Cortex of kidney (tissue), 1 donor: ENCODE results near the gene CNDP2.
"Not testable (repeated sequence)": the region's sequence is repeated elsewhere in the genome, so short reads cannot be mapped to it uniquely, and the experiment has no call there.

Source experiments
- DNase-seq: peaks from one replicate; lab custom pipeline; 2025; lab: John Stamatoyannopoulos, UW

The CNDP2 gene

DNA sequence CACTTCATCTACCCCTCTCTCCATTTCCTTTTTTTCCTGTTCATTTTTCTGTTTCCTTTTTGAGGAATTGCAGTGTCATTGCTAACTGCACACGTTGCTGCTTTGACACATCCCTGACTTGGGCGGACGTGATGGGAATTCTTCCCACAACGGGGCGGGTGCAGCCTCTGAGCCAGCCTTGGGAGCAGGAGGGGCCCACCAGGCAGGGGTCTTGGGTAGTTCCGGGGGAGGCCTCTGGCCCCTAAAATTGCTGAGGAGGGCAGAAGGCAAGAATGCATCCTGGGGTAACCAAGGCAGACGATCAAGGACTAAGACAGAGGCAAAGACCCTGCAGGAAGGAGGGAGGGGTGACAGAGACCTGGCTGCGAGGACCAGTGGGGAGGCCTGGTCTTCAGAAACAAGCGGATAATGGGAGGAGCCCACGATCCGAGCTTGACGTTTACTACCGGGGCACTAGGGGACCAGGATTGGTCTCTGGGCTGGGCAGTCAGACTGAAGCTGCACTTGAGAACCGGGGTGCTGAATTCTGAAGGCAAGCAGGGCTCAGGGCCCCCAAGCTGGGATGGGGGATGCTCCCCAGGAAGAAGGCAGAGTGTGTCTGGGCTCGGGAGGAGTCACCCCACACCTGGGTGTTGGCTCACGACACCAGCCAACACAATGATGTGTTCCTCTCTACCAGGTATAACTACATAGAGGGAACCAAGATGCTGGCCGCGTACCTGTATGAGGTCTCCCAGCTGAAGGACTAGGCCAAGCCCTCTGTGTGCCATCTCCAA is 23.3 kb downstream of the CNDP2 start:
- DNase-seq: no peak

DNA sequence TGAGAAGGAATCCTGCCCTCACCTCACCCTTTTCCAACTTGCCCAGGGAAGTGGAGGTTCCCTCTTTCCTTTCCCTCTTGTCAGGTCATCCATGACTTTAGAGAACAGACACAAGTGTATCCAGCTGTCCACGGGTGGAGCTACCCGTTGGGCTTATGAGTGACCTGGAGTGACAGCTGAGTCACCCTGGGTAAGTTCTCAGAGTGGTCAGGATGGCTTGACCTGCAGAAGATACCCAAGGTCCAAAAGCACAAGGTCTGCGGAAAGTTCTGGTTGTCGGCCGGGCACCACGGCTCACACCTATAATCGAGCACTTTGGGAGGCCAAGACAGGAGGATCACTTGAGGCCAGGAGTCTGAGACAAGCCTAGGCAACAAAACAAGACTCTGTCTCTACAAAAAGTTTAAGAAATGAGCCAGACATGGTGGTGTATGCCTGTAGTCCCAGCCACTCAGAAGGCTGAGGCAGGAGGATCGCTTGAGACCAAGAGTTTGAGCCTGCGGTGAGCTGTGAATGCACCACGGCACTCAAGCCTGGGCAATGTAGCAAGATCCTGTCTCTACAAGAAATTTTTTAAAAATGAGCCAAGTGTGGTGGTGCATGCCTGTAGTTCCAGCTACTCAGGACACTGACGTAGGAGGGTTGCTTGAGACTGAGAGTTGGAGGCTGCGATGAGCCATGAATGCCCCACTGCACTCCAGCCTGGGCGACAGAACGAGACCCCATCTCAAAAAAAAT is 24.1 kb downstream of the CNDP2 start:
- DNase-seq: no peak

DNA sequence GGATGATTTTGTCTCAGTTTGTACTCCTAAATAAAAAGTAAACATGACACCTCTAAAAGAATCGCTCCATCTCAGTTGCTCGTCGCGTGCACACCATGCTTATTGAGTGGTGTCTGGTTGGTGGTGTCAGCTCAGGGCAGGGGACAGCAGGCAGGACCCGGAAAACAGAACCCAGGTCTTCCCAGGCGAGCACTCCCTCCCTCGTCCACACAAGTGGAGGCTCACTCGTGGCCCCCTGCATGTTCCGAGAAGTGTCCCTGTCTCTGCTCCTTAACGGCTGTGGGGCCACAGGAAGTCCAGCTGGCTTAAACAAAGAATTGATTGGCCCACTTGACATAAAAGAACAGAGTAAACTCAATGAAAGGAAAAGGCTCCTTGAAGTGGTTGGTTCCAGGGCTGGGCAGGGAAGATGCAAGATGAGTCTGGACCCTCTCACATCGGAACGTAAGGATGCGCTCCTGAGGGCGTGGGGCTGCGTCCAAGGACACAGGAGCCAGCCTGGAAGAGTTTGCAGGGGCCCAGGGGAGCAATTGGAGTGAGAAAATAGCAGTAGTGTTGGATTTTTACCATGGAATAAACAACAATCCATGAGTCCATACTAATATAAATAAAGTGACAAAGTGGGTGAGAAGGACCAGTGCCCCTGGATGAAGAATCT is 25.0 kb downstream of the CNDP2 start:
- no peak for DNase-seq

DNA sequence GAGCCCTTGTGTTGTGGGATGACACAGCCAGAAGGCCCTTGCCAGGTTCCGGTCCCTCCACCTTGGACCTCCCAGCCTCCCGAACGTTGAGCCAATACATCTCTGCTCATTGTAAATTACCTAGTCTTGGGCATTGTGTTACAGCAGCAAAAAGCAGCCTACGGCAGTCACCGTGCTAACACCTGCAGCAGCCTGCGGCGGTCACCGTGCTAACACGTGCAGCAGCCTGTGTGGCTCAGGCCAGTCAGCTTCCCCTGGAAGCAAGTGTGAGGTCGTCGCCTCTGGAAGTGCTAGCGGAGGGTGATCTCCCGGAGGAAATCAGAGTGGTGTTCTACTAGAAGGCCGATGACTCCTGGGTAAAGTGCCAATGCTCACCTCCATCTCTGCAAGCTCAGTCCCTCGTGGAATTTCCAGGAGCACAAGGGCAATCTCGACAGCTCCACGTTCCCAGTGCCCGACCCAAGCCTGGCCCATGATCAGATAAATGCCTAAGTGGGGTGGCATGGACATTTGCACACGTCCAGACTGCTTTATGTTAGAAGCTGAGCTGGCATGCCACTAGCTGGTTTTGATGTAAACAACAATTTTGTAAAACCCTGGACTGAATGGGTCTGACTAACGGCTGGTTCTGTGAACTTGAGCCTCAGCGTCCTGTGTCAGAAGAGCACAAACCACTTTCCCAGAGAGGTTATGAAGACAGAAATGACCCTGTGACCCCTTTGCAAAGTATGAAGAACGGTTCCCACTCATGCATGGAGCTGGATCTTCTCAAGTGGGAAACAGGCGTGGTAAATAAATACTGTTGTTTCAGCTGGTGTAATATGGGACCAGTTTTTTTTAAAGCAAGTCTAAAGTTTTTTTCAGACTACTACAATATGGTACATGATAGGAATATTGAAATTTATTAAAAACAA is 26.7 kb downstream of the CNDP2 start:
- DNase-seq: no peak

DNA sequence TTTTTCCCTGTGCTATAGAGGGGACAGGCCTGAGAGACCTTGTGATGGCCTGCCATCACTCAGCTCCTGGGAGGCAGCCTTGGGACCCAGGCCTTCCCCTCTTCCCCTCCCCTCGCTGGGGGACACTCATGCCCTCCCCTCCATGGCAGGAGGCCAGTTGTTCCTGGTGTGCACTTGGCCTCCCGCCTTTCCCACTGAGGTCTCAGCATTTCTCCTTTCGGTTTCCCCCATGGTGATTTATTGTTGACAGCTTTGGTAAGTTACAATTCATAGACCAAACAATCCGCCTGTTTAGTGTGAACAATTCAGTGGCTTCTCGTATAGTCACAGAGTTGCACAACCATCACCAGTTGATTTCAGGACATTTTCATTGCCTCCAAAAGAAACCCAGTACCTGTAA is 27.9 kb downstream of the CNDP2 start:
- no peak for DNase-seq

DNA sequence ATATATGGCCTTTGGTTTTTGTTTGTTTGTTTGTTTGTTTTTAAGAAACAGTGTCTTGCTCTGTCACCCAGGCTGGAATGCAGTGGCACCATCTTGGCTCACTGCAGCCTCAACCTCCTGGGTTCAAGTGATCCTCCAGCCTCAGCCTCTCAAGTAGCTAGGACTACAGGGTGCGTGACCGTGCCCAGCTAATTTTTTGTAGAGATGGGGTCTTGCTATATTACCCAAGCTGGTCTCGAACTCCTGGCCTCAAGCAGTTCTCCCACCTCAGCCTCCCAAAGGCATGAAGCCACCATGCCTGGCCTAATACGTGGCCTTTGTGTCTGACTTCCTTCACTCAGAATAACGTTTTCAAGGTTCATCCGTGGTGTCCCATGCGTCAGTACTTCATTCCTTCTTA is 28.8 kb downstream of the CNDP2 start:
- DNase-seq: not testable (repeated sequence)

DNA sequence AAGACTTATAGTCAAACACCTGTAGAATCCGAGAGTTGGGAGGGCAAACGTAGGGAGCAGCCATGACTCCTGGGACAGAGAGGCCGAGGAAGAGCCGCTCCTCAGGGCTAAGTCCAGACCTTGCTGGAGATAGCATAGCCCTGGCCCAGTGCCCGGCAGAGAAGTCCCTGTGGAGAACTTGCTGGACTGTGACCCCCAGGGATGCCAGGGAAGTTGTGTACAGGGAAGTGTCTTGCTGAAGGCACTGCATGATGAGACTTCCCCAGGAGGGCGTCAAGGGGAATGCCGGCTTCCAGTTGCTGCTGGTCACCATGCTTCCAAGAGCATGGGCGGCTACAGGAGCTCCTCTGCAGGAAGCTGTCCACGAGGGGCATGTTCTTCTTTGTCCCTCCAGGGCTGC is 29.6 kb downstream of the CNDP2 start:
- DNase-seq: no peak

DNA sequence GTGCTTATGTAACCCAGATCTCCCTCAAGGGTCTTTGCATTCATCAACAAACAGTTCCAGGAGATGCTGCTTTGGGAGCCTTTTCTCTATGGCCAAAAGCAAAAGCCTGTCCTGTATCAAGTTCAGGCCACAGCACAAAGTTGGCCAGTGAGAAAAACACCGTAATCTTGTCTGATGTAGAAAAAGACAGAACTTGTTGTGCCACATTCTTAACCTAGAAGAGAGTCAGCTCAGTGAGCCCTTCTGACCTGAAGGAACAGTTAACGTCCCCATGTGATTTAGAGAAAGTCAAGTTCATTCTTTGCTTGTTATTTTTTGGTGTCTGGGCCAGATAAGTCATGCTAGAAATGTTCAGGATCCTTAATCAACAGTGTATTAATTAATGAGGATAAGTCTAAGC is 30.3 kb downstream of the CNDP2 start:
- DNase-seq: no peak

DNA sequence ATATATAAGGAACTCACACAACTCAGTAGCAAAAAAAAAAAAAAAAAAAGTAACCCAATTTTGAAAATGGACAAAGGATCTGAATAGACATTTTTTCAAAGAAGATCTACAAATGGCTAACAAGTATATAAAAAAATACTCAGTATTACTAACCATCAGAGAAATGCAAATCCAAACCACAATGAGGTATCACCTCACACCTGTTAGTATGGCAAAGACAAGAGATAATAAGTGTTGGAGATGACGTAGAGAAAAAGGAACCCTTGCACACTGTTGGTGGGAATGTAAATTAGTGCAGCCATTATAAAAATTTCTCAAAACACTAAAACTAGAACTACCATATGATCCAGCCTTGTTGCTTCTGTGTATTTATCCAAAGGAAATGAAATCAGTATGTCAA is 32.3 kb downstream of the CNDP2 start:
- DNase-seq: no peak

DNA sequence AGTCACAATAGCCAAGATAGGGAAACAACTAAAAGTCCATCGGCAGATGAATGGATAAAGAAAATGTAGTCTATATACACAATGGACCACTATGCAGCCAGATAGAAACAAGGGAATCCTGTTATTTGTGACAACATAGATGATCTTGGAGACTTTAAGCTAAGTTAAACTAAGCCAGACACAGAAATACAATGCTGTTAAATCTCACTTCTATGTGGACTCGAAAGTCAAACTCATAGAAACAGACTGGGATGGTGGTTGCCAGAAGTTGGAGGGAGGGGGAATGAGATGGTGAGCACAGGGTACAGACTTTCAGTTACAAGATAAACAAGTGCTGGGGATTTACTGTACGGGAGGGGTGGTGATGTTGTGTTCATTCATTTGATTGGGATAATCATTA is 32.8 kb downstream of the CNDP2 start:
- DNase-seq: no peak

DNA sequence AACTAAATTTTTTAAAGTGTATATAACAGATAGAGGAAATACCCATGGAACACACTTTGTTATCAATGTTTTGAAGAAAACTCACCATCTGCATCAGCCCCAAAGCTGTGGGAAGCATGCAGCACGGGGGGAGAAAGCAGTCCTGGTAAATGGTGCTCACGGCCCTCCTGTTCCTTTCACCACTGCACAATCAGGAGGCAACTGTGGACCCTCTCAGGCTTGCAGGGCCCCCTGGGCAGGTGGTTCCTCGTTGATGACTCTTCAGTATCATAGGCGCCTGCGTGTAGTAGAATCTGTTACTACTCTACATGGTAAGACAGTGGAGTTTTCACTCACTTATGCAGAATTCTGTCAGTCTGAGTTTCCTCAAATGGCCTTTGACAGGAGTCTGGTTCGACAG is 33.2 kb downstream of the CNDP2 start:
- no peak for DNase-seq

DNA sequence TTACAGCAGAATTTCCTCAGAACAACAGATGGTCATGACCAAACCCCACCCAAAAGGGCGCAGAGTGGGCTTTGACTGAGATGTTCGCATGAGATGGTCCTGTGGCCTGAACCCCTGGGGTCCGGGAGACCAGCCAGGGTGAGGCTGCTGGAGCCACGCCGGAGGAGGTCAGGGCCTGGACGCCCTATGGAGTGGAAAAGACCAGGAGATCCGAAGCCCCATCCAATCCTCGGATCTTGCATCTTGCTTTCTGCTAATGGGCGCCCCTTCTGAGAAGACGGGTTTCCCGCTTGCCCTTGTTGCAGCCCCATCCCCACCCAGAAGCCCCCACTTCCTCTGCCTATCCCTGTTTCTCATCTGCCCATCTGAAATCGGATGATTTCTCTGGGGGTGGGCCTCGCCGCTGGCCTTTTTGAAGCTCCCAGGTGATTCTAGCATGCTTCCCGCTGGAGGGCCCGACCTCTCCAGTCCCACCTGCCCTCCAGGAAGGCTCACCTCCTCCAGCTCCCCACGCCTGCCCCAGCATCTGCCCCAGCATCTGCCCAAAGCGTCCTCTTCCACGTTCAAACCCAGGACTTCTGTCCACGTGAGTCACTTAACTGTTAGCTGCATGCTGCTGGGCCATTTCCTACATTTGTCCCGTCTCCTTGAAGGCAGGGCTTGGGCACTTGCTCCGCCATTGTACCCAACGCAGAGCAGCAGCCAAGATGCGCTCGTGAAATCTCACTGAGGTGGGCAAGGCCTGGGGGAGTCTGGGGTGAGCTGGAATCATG is 33.8 kb downstream of the CNDP2 start:
- no peak for DNase-seq

DNA sequence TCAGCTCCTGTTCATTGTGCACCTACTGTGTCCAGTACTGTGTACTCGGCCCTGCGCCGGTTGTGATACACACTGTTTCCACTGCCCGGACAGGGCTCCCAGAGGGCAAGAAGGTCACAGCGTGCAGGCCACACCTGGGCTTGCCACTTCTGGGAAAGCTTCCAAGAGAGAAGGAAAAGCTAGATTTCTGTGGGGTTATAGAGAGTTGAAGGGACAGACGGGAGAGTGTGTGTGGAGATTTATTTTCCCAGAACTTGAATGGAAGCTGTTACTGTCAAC is 34.4 kb downstream of the CNDP2 start:
- DNase-seq: no peak

DNA sequence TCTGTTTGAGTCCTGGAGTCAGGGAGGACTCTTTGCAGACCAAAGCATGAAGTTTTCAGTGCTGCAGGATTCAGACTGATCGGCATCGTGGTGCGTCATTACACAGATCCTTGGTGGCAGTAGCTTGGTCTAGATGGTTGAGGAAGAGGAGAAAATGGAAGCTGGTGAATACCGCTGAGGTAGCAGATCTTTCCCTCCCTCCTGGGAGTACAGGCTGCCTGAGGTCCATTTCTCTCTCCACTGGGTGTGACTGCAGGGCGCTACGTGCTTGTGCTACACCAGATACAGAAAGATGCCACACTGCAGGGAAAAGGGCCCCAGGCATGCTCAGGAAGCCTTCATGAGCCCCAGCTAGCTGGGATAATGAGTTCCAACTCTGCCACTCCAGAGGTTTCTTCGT is 34.9 kb downstream of the CNDP2 start:
- no peak for DNase-seq

DNA sequence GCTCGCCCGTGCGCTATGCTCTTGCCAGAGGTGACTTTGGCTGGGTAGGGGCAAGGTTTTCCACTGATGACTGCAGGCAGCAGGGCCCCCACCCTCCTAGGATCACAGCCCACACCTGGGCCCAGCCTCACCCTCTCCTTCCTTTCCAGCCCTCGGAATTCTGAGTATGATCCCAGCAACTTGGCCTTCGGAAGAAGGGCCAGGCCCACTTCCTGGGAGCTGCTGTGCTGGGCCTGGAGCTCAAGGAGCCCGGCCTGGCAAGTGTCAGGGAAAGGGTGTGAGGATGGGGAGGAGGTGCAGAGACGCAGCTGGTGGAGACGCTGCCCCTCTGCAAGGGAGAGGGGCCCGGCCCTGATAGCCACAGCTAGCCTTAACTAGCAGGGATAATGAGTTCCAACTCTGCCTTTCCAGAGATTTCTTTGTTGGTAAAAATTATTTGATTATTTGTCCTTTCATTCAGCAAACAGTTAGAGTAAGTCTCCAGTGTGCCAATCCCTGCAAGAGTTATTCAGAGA is 36.4 kb downstream of the CNDP2 start:
- DNase-seq: no peak

DNA sequence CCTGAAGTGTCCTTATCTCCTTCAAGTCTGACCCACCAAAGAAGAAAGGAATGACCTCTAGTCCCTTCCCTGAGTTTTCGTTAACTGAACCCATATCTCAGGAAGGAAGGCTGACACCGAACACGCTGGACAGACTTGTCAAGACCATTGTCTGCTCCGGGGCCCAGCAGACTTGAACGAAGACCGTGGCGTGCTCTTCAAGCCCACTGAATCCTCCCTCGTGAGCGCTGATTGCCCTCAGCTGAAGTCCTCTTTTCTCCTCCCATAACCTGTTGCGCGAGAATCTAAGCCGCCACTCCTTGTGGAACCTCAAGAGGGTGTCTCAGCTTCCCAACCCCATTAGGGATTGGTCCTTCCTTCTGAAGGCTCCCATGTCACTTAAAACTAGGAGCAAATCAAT is 37.5 kb downstream of the CNDP2 start:
- no peak for DNase-seq

DNA sequence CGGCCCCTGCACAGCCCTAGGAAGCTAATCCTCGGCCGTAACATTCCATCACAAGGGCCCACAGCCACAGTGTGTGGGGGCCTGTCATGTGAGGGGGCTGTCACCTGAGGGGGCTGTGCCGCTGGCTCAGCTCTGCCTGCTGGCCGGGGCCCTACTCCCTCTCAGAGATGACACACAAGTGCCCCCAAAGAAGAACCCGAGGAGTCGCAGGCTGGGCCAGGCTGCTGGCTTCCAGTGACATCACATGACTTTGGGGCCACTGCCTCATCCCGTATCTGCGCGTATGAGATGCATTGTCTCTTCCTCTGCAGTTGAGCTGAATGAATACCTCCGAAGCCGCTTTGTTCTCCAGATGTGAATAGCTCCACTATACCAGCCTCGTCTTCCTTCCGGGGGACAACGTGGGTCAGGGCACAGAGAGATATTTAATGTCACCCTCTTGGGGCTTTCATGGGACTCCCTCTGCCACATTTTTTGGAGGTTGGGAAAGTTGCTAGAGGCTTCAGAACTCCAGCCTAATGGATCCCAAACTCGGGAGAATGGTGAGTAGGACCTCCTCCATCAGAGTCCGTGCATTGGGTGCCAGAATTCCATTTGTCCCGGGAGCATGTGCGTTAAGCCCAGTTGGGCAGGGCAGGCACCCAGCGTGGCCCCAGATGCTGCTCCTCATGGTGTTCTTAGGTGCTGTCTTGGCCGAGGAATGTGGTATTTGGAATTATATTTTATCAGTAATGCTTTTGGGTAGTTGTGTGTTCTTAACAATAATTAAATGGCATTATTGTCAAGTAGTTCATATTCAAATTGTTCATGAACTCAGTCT is 38.2 kb downstream of the CNDP2 start, which contains the start of gene CNDP1:
TSS of gene CNDP1 (plus strand) at position 351 of the 820 bp plus-strand sequence. CDS start at position 519, 168 bp downstream.
- DNase-seq: no peak

DNA sequence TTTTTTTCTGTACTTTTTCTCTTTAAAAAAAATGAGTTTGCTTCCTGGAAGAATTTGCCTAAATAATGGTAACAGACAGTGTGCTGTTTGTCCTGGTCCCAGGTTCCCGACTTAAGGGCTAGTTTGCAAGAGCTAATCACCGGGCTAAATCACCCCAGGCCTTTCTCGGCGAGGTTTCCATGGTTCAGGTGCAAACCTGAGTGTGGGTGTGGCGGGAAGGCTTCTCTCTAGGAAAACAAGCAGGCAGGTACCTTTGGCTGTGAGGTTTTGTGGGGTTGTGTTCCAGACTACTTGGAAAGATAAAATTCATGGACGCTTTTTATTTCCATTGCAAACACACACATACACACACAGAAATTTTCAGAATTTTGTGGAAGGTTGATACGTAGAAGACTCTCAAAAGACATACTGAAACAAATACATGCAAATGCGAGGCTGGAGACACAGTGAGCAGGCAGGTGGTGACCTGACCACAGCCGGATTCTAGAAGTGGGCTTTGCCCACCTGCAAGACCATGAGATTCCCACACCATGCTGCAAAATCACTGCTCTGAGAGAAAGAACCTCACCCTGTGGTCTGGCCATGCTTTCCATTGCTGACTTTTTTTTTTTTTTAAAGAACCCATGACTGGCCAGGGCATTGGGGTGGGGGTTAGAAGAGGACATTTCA is 39.0 kb downstream of the CNDP2 start:
- DNase-seq: no peak

DNA sequence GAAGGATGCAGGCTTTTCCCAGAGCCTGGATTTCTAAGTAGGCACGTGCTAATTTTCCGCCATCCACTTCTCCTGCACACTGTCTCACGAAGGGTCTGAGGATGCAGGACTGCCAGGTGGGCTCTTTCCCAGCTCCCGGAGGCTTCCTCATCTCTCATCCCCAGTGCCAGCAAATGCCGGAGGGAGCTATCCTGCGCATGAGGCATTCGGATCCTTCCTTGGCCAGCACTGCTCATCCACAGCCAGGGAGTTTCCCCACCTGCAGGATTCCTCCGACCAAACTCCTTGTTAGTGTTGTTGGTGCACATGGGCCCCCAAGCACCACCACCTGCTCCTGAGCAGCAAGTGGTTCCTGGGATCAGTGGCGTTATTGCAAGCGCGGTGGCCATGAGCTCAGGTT is 43.1 kb downstream of the CNDP2 start:
- DNase-seq: no peak
